Measurements from ENCODE around the gene ZFYVE1.

GRCh38 chr14:72952171-72952570, 74.7 kb downstream of the ZFYVE1 start:
- TF ChIP-seq EZH2 (optimal IDR thresholded peaks at IDR 0.05; ENCODE audit: low read depth, low read length), result no peak
- no peak for TF ChIP-seq CTCF (IDR thresholded peaks at IDR 0.05; ENCODE audit: low read length)
